ENCODE measurements around the gene MTUS2.

- TF ChIP-seq CTCF (conservative IDR thresholded peaks at IDR 0.05; ENCODE audit: low read length): no peak
- TF ChIP-seq EZH2phosphoT487 (IDR thresholded peaks at IDR 0.05; ENCODE audit: borderline replicate concordance): no peak
Observed at GRCh38 chr13:28991764-28992163, 171.6 kb downstream of the MTUS2 start.
